SKM-1 treated with dmso at 0.1 percent for 144 hours (cell line): ENCODE data around the gene DDA1.
"Not testable (repeated sequence)": the region's sequence is repeated elsewhere in the genome, so short reads cannot be mapped to it uniquely, and the experiment has no call there.

Experiments
- DNase-seq: peaks from one replicate; lab custom pipeline; 2025; ENCODE audit not compliant: unreplicated experiment; lab: John Stamatoyannopoulos, UW

DDA1 gene

DNA sequence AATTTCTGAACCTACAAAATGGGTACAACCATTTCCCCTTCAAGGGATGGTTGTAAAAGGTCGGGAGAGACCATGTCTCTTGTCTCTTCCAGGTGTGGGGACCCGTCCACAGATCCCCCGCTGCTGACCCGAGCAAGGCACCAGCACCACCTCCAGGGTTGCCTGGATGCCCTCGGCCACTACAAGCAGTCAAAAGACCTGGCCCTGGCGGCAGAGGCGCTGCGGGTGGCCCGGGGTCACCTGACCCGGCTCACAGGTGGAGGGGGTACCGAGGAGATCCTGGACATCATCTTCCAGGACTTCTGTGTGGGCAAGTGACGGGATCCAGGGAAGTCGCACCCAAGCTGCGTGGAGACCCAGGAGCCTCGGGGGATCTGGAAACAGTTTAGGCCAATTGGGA, 32.0 kb downstream of the DDA1 start:
- DNase-seq, result no peak

DNA sequence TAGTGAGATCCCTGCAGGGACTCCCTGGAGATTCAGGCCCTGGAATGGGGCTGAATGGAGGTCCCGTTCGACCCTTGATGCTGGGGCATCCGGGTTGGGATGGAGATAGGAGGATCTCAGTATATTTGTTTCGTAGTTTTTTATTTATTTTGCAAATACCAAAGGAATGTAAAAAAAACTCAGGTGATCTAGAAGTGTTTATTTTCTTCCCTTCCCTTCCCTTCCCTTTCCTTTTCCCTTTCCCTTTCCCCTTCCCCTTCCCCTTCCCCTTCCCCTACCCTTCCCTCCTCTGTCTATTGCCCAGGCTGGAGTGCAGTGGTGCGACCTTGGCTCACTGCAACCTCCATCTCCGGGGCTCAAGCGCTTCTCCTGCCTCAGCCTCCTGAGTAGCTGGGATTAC, 32.5 kb downstream of the DDA1 start:
- DNase-seq, result no peak

DNA sequence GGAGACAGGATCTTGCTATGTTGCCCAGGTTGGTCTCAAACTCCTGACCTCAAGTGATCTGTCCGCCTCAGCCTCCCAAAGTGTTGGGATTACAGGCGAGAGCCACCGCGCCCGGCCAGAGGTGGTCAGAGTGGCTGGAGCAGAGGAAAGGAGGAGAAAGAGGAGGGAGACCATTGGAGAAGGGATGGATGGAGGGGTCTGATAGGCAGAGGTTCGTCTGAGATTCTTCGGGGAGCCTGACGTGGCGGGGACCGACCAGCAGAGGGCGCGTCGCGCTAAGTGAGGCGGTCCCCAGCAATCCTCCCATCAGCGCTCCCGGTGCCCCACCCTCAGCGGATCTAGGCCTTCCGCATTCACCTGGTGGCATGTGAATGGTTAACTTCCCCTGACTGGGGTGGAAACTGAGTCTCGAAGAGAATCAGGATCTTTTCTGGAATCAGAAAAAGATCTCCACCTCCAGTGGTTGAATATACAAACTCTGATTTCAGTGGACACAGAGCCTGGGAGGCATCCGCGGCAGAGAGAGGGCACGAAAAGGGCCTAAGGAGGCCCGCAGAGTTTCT, 36.8 kb downstream of the DDA1 start:
- peak; percentile 60 for DNase-seq

DNA sequence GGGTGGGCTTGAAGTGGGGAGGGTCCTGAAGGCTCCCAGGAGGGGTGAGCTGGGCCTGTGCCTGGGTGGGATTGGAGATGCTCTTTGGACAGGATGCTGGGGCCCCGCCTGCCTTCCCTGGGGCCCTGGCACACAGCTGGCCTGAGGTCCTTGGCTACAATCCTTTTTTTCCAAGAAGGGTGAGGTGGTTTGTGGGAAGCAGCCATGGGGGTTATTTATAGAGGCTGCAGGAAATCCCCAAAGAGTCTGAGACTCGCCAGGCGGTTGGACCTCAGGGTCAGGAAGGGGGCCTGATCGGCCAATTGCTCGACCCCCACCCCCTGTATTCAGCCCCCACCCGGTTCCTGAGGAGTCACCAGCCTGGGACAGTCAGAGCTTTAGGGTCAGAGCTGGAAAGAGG, 38.0 kb downstream of the DDA1 start:
- DNase-seq, result no peak

DNA sequence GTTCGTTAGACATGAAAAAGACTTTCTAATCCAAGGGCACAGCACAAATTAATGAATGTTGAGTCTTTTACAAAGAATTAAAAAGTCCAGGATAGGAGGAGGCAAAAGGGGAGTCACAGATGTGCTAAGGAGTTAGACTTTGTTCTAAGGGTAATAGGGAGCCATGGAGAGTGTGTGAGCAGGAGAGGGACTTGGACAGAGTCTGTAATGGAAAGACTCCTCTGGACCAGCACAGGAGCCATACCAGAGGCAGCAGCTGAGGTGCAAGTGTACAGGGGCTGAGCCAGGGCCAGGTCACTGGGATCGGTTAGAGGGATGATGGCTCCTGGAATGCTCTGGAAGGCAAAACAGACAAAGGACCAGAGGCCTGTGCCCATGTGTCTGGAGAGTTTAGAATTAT, 38.5 kb downstream of the DDA1 start:
- DNase-seq, result no peak

DNA sequence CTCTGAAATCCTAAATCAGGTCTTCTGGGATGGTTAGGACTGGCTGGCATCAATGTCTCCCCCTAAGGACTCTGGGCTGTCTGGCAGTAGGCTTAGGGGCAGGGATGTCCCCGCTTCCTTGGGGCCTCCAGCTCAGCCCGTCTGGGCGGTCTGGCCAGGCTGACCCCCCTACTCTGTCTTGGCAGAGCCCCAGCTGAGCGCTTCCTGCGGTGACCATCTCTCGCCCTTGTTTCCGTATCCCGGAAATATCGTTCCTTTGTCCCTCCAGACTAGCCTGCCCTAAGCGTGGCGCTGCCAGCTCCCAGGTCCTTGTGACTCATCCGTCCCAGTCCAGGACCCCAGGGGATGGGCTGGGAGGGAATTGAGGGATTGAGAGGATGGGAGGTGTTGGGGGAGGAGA, 39.3 kb downstream of the DDA1 start:
- DNase-seq, result no peak

DNA sequence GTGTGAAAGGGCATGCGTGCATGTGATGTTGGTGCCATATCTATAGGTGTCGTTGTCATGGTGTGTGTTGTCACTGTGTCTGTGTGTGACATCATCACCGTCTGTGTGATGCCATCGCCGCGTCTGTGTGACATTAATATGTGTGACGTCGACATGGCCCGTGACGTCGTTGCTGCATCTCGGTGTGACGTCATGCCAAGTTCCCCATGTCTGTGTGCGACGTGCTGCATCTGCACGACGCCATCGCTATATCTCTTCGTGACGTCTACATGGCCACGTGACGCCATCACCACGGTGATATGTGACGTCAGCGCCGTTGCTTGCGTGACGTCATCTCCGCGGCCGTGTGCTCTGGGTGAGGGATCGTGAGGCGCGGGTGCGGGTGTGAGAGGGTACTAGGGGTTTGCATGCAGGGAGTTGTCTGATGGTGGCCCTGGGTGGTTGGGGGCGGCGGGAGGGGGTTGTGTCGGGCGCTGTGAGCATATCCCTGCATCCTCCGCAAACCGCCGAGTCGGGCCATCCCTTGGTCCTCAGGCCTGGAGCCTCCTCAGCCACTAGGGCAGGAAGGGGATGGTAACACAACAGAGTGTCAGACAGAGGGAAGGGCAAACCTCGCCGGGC, 42.6 kb downstream of the DDA1 start:
- no peak for DNase-seq

DNA sequence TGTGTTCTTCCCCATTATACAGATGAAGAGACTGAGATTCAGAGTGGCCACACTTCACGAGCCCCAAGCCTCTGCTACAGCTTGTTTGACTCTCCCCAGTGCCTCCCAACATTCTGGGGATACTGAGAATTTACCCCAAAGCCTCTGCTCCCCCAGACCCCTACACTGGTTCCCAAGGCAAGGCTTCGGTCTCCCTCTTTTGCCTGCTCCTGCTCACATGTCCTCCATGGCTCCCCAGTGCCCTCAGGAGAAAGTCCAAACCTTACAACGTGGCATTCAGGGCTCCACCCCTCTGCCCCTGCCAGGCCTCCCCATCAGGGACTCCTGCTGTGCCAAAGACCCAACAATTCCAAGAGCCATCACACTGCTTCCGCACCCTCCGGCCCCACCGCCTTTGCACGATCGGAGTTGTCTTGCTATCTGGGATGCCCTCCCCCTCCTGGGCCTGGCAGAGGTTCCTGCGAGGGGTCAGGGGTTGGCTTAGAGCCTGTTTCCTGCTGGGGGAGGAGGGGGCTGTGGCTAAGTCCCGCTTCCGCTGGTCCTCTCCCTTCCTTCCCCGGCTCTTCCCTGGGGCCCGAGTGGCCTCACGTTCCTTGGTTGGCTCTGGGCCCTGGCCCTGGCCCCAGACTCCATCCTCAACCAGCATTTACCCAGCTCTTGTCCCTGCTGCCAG, 43.4 kb downstream of the DDA1 start:
- no peak for DNase-seq

DNA sequence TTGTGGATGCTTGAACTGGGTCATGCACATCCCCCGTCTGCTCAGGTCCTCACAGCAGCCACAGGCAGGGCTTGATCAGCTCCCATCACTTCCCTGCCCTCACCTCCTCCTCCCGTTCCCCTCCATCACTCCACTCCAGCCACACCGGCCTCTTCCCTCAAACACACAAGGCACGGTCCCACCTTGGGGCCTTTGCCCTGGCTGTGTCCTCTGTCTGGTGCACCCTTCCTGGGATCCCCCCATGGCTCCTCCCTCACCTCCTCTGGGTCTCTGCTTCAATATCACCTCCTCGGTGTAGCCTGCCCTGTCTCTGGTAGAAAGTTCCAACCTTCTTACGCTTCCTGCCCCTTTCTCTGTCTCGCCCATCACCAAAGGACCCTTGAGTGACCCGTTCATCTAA, 44.0 kb downstream of the DDA1 start:
- DNase-seq, result no peak

DNA sequence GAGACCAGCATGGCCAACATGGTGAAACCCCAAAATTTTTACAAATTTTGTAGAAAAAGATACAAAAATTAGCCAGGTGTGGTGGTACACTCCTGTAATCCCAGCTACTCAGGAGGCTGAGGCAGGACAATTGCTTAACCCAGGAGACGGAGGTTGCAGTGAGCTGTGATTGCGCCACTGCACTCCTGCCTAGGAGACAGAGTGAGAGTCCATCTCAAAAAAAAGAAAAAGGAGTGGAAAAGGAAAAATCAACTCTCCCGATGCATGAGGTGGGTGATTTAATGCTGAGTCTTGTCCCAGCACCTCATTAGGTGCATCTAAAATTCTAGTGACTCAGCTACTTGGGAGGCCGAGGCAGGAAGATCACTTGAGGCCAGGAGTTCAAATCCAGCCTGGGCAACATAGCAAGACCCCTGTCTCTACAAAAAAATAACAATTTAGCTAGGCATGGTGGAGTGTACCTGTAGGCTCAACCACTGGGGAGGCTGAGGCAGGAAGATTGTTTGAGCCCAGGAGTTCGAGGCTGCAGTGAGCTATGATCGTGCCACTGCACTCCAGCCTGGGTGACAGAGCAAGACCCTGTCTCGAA, 47.8 kb downstream of the DDA1 start:
- no peak for DNase-seq

DNA sequence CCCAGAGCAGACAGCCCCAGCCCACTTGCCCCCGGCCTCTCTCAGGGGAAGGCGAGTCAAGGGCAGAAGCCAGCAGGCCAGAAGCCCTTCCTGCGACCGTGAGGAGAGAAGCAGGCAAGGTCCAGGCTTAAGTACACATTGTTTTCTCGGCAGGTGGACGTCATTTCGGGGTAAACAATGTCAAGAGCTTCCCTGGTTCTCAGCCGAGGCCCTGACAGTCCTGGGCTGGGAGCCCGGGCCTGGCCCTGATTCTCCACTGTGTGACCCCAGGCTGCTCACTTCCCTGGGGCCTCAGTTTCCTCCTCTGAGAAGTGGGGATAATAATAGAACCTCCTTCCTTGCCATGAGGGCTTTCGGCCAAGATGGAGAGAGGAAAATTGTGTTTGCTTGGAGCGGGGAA, 48.4 kb downstream of the DDA1 start:
- DNase-seq, result no peak

DNA sequence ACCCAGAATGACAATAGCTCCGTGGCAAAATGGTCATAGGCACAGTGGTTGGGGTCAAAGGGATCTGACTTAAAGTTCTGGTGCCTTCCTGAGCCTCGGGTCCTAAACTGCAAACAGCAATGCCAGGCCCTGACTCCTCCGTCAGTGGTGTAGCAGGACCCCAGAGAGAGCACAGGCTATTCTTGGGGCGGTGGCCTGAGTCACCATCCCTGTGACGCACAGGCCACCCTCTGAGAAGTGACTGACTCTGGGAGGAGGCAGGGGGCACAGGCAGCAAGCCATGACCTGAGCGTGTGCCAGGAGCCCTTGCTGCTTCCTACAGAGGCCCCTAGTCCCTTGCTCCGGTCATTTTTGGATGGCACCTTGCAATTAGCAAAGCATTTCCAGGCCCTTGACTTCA, 49.0 kb downstream of the DDA1 start:
- DNase-seq, result no peak

DNA sequence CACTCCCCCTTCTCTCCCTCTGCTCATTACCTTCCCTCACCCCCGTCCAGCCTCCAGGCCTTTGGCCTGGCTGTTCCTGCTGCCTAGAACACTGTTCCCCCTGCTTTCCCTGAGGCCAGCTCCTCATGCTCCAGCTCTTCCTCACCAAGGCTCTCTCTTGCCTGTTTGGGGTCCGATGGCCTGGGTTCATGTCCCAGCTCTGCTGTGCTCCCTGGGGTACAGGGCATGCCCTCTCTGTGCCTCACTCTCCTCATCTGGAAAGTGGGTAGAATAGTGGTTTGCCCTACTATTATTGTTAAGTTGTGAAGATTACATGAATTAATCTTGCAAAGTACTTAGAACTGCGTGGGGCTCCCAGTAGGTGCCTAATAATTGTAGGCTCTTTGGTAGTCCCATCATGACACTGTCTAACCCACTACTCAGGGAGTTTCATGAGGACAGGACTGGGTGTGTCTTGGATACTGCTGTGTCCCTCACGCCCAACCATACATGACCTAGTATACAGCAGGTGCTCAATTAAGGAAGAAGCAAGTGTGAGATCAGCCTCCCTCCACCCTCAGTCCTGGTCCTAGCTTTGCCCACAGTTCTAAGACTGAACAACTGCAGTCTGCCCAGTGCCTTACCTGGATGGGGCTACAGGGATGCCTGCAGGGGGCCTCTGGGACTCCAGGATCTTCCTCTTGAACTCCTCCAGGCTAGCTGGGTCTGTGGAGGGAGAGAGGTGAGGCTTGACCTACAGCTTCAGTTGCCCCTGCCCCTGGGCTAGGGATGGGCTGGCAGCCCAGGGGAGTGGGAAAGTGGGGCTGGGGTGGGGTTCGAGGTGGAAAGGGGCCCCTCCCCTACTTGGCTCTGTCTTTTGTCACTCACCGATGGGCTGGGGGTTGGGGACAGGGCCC, 50.8 kb downstream of the DDA1 start:
- DNase-seq, result no peak

DNA sequence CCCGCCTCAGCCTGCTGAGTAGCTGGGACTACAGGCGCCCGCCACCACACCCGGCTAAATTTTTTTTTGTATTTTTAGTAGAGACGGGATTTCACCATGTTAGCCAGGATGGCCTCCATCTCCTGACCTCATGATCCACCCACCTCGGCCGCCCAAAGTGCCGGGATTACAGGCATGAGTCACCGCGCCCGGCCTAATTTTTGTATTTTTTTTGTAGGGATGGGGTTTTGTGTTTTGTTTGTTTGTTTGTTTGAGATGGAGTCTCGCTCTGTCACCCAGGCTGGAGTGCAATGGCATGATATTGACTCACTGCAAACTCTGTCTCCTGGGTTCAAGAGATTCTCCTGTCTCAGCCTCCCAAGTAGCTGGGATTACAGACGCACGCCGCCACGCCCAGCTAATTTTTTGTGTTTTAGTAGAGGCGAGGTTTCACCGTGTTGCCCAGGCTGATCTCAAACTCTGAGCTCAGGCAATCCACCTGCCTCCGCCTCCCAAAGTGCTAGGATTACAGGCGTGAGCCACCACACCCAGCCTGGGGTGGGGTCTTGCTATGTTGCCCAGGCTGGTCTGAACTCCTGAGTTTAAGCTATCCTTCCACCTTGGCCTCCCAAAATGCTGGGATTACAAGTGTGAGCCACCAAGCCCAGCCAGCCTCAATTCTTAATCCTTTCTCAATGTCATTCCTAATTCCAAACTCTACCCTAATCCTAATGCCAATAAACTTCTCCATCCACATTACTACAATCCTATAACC, 54.7 kb downstream of the DDA1 start:
- DNase-seq, result not testable (repeated sequence)

DNA sequence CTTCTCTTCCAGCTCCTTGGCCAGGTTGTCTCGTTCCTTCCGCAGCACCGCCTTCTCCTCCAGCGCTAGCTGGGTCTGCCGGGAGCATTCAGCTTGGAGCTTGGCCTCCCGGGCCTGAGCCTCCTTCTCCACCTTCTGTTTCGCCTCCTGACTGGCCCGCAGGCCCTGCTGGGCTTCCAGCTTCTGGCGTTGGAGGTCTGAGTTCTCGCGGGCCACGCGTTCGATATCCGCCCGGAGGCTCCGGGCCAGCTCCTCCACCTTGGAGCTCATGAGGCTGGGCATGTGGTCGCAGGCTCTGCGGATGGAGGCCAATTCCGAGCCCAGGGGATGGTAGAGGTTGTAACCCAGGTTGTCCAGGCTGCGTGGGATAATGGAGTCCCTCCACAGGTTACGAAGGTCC, 56.0 kb downstream of the DDA1 start:
- DNase-seq, result no peak

DNA sequence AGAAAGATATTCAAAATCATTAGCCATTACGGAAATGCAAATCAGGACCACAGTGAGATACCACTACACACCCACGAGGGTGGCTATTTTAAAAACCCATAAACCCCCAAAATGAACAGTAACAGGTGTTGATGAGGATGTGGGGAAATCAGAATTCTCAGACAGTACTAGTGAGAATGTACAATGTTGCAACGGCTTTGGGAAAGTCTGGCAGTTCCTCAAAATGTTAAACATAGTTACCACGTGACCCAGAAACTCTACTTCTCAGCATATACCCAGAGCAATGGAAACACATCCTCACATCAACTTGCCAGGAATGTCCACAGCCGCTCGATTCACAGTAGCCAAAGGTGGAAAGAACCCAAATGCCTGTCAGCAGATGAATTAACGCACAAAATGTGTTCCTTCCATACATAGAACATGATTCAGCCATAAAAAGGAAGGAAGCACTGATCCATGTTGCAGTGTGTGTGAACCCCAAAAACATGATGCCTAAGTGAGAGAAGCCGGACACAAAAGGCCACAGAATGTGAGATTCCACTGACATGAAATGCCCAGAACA, 60.7 kb downstream of the DDA1 start:
- DNase-seq, result peak; percentile 93
